ENCODE measurements around the gene NOL9.

The NOL9 gene

GRCh38 chr1:6554907-6555778 lies 830 bp upstream of the NOL9 start, which contains the start of gene TAS1R1:
TSS of gene TAS1R1 (plus strand) at chr1:6555307. CDS start at chr1:6555374, 67 bp downstream.
- peak within 1 kb of the TSS; percentile 98 for H3K4me3 ChIP-seq (ENCODE audit: control insufficient read depth, low read depth, low read length)
- TF ChIP-seq CTCF (IDR thresholded peaks at IDR 0.05; ENCODE audit: control insufficient read depth, insufficient read depth, low read depth, low read length, missing control alignments): no peak
- DNase-seq (ENCODE audit: low read depth): peak; percentile 13

- no peak for TF ChIP-seq CTCF (IDR thresholded peaks at IDR 0.05; ENCODE audit: control insufficient read depth, insufficient read depth, low read depth, low read length, missing control alignments)
- H3K4me3 ChIP-seq (ENCODE audit: control insufficient read depth, low read depth, low read length): no peak overlapping the region
- DNase-seq (ENCODE audit: low read depth): no peak
Observed at GRCh38 chr1:6547301-6547700, 7.0 kb downstream of the NOL9 start.

- no peak for TF ChIP-seq CTCF (IDR thresholded peaks at IDR 0.05; ENCODE audit: control insufficient read depth, insufficient read depth, low read depth, low read length, missing control alignments)
- no peak for DNase-seq (ENCODE audit: low read depth)
- H3K4me3 ChIP-seq (ENCODE audit: control insufficient read depth, low read depth, low read length): no peak overlapping the region
Observed at GRCh38 chr1:6546326-6546725, 8.0 kb downstream of the NOL9 start.

GRCh38 chr1:6545276-6546112 lies 8.8 kb downstream of the NOL9 start:
- TF ChIP-seq CTCF (IDR thresholded peaks at IDR 0.05; ENCODE audit: control insufficient read depth, insufficient read depth, low read depth, low read length, missing control alignments): no peak
- no peak for DNase-seq (ENCODE audit: low read depth)
- H3K4me3 ChIP-seq (ENCODE audit: control insufficient read depth, low read depth, low read length): no peak overlapping the region

GRCh38 chr1:6544831-6545230 lies 9.5 kb downstream of the NOL9 start:
- no peak for DNase-seq (ENCODE audit: low read depth)
- no peak for TF ChIP-seq CTCF (IDR thresholded peaks at IDR 0.05; ENCODE audit: control insufficient read depth, insufficient read depth, low read depth, low read length, missing control alignments)
- no peak overlapping the region for H3K4me3 ChIP-seq (ENCODE audit: control insufficient read depth, low read depth, low read length)

- no peak for DNase-seq (ENCODE audit: low read depth)
- no peak for TF ChIP-seq CTCF (IDR thresholded peaks at IDR 0.05; ENCODE audit: control insufficient read depth, insufficient read depth, low read depth, low read length, missing control alignments)
- no peak overlapping the region for H3K4me3 ChIP-seq (ENCODE audit: control insufficient read depth, low read depth, low read length)
Observed at GRCh38 chr1:6538956-6539355, 15.4 kb downstream of the NOL9 start.
